Common myeloid progenitor, CD34-positive (primary cell): ENCODE data around the gene ARHGAP15.

Experiments
- CTCF ChIA-PET: fragments of 350-600 bp; sonication (Branson Sonifier 250); formaldehyde crosslinking; loops from one replicate; lab custom pipeline; 2021; ENCODE audit warnings: antibody characterized with exemption; lab: Charles Lee
- POLR2A ChIA-PET: fragments of 350-600 bp; sonication (Branson Sonifier 250); formaldehyde crosslinking; loops from one replicate; lab custom pipeline; 2021; ENCODE audit warnings: antibody characterized with exemption; lab: Charles Lee
- DNase-seq, 3 donors: peaks; one replicate each; pipeline versions ENCODE4 v3.0.0 to v3.0.0-alpha.2; 2013
- H3K27ac ChIP-seq, 2 experiments: 1 replicate in 1 of 2; 2 replicates in 1 of 2; pipeline ENCODE4 v1.7.0; 2013; ENCODE audit warnings: inconsistent platforms in 2 of 2, low read length in 2 of 2, mild to moderate bottlenecking in 2 of 2, low read depth in 1 of 2, moderate library complexity in 1 of 2; ENCODE audit not compliant: severe bottlenecking in 2 of 2, insufficient read depth in 1 of 2, poor library complexity in 1 of 2
- H3K27me3 ChIP-seq, 5 experiments: replicated peaks in 2 of 5; 1 replicate in 3 of 5; 2 replicates in 2 of 5; pipeline versions ENCODE4 v1.6.1 to v1.7.0; 2013; ENCODE audit warnings: low read length in 4 of 5, mild to moderate bottlenecking in 2 of 5, moderate library complexity in 2 of 5, inconsistent platforms in 1 of 5; ENCODE audit not compliant: insufficient read depth in 5 of 5, control insufficient read depth in 4 of 5
- H3K36me3 ChIP-seq, 4 experiments: 1 replicate in 2 of 4; 2 replicates in 2 of 4; pipeline versions ENCODE4 v1.6.1 to v1.7.0; 2013; ENCODE audit warnings: low read length in 3 of 4, control low read depth in 1 of 4, mild to moderate bottlenecking in 1 of 4; ENCODE audit not compliant: control insufficient read depth in 4 of 4, insufficient read depth in 4 of 4
- H3K4me1 ChIP-seq, 4 experiments: 1 replicate in 3 of 4; 2 replicates in 1 of 4; pipeline versions ENCODE4 v1.6.1 to v1.7.1; 2013; ENCODE audit warnings: low read length in 3 of 4, mild to moderate bottlenecking in 3 of 4, control low read depth in 1 of 4, inconsistent platforms in 1 of 4, moderate library complexity in 1 of 4; ENCODE audit not compliant: control insufficient read depth in 4 of 4, insufficient read depth in 4 of 4; ENCODE audit errors: control extremely low read depth in 1 of 4
- H3K4me3 ChIP-seq, 7 experiments: 1 replicate in 4 of 7; 2 replicates in 3 of 7; pipeline versions ENCODE4 v1.5.1 to v1.7.0; 2013; ENCODE audit warnings: mild to moderate bottlenecking in 7 of 7, low read length in 6 of 7, moderate library complexity in 6 of 7, inconsistent platforms in 2 of 7, low read depth in 2 of 7, control low read depth in 1 of 7; ENCODE audit not compliant: insufficient read depth in 4 of 7, control insufficient read depth in 1 of 7; ENCODE audit errors: extremely low read depth in 1 of 7
- H3K9me3 ChIP-seq, 5 experiments: 1 replicate in 4 of 5; 2 replicates in 1 of 5; pipeline versions ENCODE4 v1.6.1 to v1.7.1; 2013; ENCODE audit warnings: low read length in 4 of 5, mild to moderate bottlenecking in 2 of 5, inconsistent platforms in 1 of 5, low read depth in 1 of 5, moderate library complexity in 1 of 5; ENCODE audit not compliant: control insufficient read depth in 4 of 5, insufficient read depth in 2 of 5; ENCODE audit errors: control extremely low read depth in 1 of 5
- WGBS: methylation state at CpG from one replicate; pipeline ENCODE4 v1.1.5; 2013; ENCODE audit not compliant: insufficient coverage; 5-methylcytosine and 5-hydroxymethylcytosine counted together

Gene ARHGAP15

DNA sequence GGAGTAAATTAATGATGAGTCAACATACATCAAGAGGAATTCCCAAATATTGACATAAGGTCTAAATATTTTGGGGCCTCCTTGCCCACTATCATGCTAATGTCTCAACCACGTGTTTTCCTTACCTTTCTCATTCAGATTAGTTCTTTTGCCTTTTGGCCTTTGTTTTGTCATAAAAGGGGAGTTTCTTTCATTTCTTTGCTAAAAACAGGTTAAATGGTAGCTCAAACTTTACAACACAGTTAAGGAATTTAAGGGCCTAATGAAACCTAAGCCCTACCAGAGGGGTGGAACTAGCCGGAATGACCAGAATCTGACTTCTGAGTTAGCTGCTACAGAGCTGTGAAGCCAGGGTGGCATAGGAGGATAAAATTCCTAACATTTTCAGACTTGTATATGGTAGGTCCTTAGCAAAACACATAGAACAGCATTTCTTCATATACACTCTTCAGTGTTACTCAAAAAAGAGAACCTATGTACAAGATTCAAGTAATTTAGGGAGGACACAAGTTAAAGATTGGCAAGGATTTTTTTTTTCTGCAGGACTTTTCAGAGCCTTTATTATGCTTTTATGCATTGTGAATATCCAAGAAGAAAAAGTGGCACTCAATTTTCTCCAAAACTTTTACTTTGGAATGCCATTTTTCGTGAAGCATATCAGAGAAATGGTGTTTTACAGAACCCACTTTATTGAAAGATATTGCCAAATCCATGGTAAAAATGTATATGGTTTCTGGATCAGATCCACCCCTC, 633.1 kb downstream of the ARHGAP15 start:
- Histone ChIP-seq H3K36me3 (peaks cover 0 to 2% (median 0%) of the 10 kb centered on the region in 4 experiments), H3K27ac (no peak overlapping the region), H3K27me3 (no peaks in the 10 kb centered on the region), H3K4me3 (no peak overlapping the region), H3K4me1 (no peaks in the 10 kb centered on the region), H3K9me3 (no peaks in the 10 kb centered on the region)
- CTCF ChIA-PET: interaction anchor here (1.2 kb wide), 1 partner anchor 9 kb away, joined by 3 read pairs; no protein-coding TSS in a partner anchor
- POLR2A ChIA-PET: no interaction called here
- WGBS: no CpG with 5 or more reads among the region's 3 CpGs
- DNase-seq: no peak

GRCh38 chr2:143764261-143764660, 635.0 kb downstream of the ARHGAP15 start:
- ChIA-PET CTCF (no interaction called here), POLR2A (no interaction called here)
- H3K4me3 ChIP-seq: no peak overlapping the region
- H3K27me3 ChIP-seq: no peaks in the 10 kb centered on the region
- H3K9me3 ChIP-seq: no peaks in the 10 kb centered on the region
- peaks cover 6 to 12% (median 8%) of the 10 kb centered on the region in 4 experiments for H3K36me3 ChIP-seq
- no peak for DNase-seq
- H3K4me1 ChIP-seq: no peaks in the 10 kb centered on the region
- WGBS: 90% methylated on average over 2 of the region's 4 CpGs
- H3K27ac ChIP-seq: no peak overlapping the region

GRCh38 chr2:143764706-143765105, 635.5 kb downstream of the ARHGAP15 start:
- Histone ChIP-seq H3K27me3 (no peaks in the 10 kb centered on the region), H3K27ac (no peak overlapping the region), H3K9me3 (no peaks in the 10 kb centered on the region), H3K36me3 (peaks cover 6 to 15% (median 8%) of the 10 kb centered on the region in 4 experiments), H3K4me3 (no peak overlapping the region), H3K4me1 (no peaks in the 10 kb centered on the region)
- no peak for DNase-seq
- ChIA-PET CTCF (no interaction called here), POLR2A (no interaction called here)

- Histone ChIP-seq H3K9me3 (no peaks in the 10 kb centered on the region), H3K4me1 (no peaks in the 10 kb centered on the region), H3K36me3 (peaks cover 6 to 19% (median 8%) of the 10 kb centered on the region in 4 experiments), H3K4me3 (no peak overlapping the region), H3K27ac (no peak overlapping the region), H3K27me3 (no peaks in the 10 kb centered on the region)
- CTCF ChIA-PET: no interaction called here
- POLR2A ChIA-PET: no interaction called here
- DNase-seq: no peak
- no CpG with 5 or more reads among the region's 1 CpG for WGBS
These were observed 639.8 kb downstream of the ARHGAP15 start for GRCh38 chr2:143768991-143769390.

DNA sequence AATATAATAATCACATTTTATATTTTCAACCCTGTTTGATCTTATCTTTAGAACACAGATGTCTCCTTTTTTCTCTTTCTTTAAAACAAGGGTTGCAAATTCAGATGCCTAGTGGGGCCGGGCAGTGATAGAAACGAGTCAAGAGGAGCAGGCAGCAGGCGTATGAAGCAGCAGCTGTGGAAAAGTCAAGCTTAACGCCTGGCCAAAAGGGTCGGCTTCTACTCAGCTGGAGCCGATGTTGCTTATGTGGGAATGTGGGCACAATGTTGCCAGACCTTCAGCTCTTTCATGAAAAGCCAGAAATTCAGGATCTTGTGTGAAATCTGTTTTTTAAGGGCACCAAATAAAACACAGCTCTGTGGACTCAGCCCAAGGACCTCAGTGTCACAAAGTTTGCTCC, 642.7 kb downstream of the ARHGAP15 start:
- Histone ChIP-seq H3K4me3 (no peak overlapping the region), H3K27ac (no peak overlapping the region), H3K4me1 (no peaks in the 10 kb centered on the region), H3K9me3 (no peaks in the 10 kb centered on the region), H3K36me3 (peaks cover 4 to 19% (median 8%) of the 10 kb centered on the region in 4 experiments), H3K27me3 (no peaks in the 10 kb centered on the region)
- ChIA-PET CTCF (no interaction called here), POLR2A (no interaction called here)
- DNase-seq: no peak
- WGBS: 75% methylated on average over 5 of the region's 6 CpGs

- Histone ChIP-seq H3K9me3 (no peaks in the 10 kb centered on the region), H3K27me3 (no peaks in the 10 kb centered on the region), H3K4me1 (no peaks in the 10 kb centered on the region), H3K4me3 (no peak overlapping the region), H3K27ac (no peak overlapping the region), H3K36me3 (no peaks in the 10 kb centered on the region)
- no peak for DNase-seq
- ChIA-PET CTCF (no interaction called here), POLR2A (interaction anchor here (0.8 kb wide), 1 partner anchor 26 kb away, joined by 3 read pairs; no protein-coding TSS in a partner anchor)
- 83% methylated on average over 1 of the region's 4 CpGs for WGBS
These were observed 647.5 kb downstream of the ARHGAP15 start for GRCh38 chr2:143776526-143777297.

DNA sequence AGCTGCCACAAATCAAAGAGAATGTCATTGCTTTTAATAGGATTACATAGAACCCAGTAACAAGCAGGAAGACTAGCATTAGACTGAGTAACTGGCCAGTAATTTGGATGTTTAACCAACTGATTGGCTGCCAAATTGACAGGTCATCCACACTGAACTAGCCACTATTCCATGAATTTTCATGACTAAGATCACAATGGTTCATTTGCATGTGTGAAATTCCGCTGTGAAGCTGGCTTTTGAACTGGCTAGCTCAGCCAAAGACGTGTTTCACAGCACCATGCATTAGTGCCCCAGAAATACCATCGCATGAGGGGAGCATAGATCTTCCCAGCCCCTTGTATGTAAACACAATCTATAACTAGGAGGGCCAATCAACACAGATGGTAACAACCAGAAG, 649.8 kb downstream of the ARHGAP15 start:
- H3K27ac ChIP-seq: no peak overlapping the region
- H3K27me3 ChIP-seq: no peaks in the 10 kb centered on the region
- H3K9me3 ChIP-seq: no peaks in the 10 kb centered on the region
- H3K36me3 ChIP-seq: no peaks in the 10 kb centered on the region
- CTCF ChIA-PET: interaction anchor here (0.6 kb wide), 1 partner anchor 29 kb away, joined by 3 read pairs; no protein-coding TSS in a partner anchor
- POLR2A ChIA-PET: no interaction called here
- WGBS: 100% methylated on average over 3 of the region's 3 CpGs
- DNase-seq: no peak
- no peaks in the 10 kb centered on the region for H3K4me1 ChIP-seq
- H3K4me3 ChIP-seq: no peak overlapping the region
